ENCODE data around the gene ARHGEF39.

ARHGEF39 gene

DNA sequence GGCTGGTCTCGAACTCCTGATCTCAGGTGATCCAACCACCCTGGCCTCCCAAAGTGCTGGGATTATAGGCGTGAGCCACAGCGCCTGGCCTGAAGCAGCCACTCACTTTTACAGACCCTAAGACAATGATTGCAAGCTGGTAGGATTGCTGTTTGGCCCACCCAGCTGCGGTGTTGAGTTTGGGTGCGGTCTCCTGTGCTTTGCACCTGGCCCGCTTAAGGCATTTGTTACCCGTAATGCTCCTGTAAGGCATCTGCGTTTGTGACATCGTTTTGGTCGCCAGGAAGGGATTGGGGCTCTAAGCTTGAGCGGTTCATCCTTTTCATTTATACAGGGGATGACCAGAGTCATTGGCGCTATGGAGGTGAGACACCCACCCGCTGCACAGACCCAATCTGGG lies 10.2 kb upstream of the ARHGEF39 start:
- DNase-seq (ENCODE audit: low spot score), result no peak

DNA sequence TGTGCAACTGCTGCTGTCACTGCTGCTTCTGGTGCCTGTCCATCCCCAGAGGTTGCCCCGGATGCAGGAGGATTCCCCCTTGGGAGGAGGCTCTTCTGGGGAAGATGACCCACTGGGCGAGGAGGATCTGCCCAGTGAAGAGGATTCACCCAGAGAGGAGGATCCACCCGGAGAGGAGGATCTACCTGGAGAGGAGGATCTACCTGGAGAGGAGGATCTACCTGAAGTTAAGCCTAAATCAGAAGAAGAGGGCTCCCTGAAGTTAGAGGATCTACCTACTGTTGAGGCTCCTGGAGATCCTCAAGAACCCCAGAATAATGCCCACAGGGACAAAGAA lies 9.0 kb upstream of the ARHGEF39 start:
- no peak for DNase-seq (ENCODE audit: low spot score)

GRCh38 chr9:35673132-35674024 lies 8.4 kb upstream of the ARHGEF39 start, which contains the start of gene CA9:
Gene CA9 (plus strand): TSS chr9:35673928. CDS start chr9:35673960, 32 bp downstream.
- DNase-seq (ENCODE audit: low spot score), result no peak

DNA sequence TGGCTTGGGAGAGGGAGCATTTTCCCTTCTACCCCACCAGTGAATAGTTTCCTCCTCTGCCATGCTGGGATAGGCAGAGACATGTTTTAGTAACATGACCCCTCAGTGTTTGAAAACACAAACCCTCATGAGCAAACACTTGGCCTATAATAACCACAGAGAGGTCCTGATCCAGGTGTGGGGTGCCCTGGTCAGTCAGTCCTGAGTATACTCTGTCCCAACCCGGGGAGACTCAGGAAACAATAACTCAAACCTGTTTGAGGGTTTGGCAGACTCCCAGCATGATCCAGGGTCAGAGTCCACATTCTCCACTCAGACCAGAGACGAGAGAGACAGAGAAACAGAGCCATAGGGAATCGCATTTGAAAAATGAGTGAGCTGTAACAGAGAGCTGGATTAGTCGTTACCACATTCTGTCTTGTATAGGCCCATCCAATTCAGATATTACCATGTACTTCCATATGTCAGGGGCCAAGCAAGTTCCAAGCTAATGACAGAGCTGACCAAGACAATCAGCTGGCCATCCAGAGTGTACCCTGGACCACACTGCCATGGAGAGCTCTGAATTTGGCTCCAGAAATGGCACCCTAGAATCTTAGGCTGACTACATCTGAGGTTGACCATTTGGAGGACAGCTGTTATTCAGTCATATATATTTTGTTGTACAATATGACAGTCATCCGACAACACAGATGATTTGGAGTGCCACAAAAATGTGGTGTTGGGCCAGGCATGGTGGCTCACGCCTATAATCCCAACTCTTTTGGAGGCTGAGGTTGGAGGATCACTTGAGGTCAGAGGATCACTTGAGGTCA lies 4.5 kb upstream of the ARHGEF39 start:
- DNase-seq (ENCODE audit: low spot score), result peak; percentile 87

DNA sequence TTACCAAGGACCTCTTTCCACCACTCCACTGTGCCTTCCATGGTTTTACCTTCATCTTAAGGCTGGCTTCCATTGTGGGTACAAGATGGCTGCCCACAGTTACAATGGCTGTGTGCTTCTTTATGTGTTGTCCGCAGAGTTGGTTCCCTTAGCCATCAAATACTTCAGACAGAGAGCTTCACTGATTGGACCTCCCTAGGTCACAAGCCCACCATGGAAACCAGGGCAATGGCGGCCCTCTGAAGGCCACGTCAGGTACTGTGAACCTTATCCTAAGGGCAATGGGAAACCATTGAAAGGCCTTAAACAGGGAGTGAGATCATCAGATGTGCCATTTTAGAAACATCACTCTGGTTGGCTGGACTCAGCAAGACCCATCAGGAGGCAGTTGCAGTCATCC lies 2.9 kb upstream of the ARHGEF39 start:
- DNase-seq (ENCODE audit: low spot score), result no peak

DNA sequence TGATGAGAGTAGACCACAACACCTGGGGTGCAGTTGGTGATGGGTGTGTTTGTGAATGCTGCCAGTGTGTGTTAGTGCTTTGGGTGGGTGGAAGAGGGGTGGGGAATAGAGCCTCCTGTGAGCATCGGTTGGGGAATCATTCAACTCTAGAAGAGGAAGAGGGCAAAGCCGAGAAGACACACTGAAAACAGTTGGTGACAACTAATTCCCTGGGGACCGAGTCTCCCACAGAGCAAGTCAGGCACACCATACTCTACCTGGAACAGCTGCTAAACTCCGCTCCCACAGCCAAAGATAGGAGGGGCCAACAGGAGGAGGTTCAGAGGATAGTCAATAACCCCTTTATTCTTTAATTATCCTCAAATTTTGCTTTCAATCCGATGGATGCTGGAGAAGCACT lies 1.6 kb upstream of the ARHGEF39 start:
- DNase-seq (ENCODE audit: low spot score), result no peak

GRCh38 chr9:35666045-35666444 lies 1.1 kb upstream of the ARHGEF39 start:
- DNase-seq (ENCODE audit: low spot score), result no peak

- DNase-seq (ENCODE audit: low spot score), result no peak
These were observed 450 bp upstream of the ARHGEF39 start for GRCh38 chr9:35665471-35665818.

- DNase-seq (ENCODE audit: low spot score), result no peak
These were observed 2.6 kb downstream of the ARHGEF39 start for GRCh38 chr9:35662437-35662836.

DNA sequence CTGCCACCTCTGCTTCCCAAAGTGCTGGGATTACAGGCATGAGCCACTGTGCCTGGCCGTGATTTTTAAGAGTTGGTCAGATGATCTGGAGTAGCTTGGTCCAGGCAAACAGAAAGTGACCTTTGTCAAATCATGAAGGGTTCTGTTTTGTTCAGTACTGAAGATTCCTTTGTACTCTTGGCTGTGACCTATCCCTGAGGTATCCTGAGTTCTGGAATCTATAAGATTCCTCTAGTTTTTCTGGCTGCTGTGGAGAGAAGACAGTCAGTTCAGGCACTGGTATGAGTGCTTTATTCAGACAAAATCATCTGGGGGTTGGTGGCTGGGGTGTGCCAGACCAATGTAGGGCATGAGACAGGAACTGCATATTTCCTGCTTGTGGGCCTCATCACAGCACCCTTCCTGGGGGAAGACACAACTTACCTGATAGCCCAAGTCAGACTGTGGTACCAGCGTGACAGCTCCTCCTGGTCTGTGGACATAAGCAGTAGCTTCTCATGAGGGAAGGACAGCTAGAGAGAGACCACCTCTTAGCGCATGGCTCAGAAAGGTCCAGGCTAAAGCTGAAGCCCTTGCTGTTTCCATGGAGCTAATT lies 3.1 kb downstream of the ARHGEF39 start:
- no peak for DNase-seq (ENCODE audit: low spot score)

DNA sequence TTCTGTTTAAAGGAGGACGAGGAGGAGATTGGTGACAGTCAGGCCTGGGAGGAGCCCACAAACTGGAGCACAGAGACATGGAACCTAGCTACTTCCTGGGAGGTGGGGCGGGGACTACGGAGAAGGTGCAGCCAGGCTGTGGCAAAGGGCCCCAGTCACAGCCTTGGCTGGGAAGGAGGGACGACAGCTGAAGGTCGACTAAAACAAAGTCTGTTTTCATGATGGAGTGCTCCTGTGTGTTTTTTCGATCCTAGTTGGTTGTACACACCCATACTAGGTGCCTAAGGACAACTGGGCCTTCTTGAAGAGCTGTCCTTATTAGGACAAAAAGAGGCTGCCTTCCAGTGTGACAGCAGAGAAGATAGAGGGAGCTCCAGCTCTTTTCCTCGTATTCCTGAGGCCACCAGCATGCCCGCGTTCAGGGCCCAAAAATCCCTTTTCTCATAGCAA lies 4.0 kb downstream of the ARHGEF39 start:
- DNase-seq (ENCODE audit: low spot score), result no peak

GRCh38 chr9:35659340-35659739 lies 5.7 kb downstream of the ARHGEF39 start:
- peak; percentile 87 for DNase-seq (ENCODE audit: low spot score)

DNA sequence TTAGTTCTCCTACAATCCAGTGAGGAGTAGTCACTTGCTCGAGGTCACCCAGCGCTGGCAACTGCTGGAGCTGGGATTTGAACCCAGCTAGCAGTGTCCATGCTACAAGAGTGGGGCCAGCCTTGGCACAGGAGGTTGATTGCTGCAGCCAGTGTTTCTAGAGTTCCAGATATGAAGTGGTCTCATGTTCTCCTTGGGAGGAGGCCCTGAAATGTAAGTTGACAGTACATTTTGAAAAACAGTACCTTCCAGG lies 6.1 kb downstream of the ARHGEF39 start:
- peak; percentile 79 for DNase-seq (ENCODE audit: low spot score)

- DNase-seq (ENCODE audit: low spot score), result peak; percentile 88
These were observed 6.6 kb downstream of the ARHGEF39 start, which contains the start of gene CCDC107 for GRCh38 chr9:35658137-35658967. Gene CCDC107 (plus strand): TSS chr9:35658292. CDS start chr9:35658380, 88 bp downstream.

- DNase-seq (ENCODE audit: low spot score), result peak; percentile 100
These were observed 7.4 kb downstream of the ARHGEF39 start, which contains the start of gene RMRP for GRCh38 chr9:35657546-35658136. Gene RMRP (minus strand): TSS chr9:35658019.

GRCh38 chr9:35656831-35657545 lies 8.0 kb downstream of the ARHGEF39 start:
- DNase-seq (ENCODE audit: low spot score), result no peak

GRCh38 chr9:35656348-35656747 lies 8.6 kb downstream of the ARHGEF39 start:
- no peak for DNase-seq (ENCODE audit: low spot score)

- DNase-seq (ENCODE audit: low spot score), result no peak
These were observed 11.4 kb downstream of the ARHGEF39 start for GRCh38 chr9:35653611-35654010.

GRCh38 chr9:35652829-35653209 lies 12.2 kb downstream of the ARHGEF39 start:
- DNase-seq (ENCODE audit: low spot score), result no peak

DNA sequence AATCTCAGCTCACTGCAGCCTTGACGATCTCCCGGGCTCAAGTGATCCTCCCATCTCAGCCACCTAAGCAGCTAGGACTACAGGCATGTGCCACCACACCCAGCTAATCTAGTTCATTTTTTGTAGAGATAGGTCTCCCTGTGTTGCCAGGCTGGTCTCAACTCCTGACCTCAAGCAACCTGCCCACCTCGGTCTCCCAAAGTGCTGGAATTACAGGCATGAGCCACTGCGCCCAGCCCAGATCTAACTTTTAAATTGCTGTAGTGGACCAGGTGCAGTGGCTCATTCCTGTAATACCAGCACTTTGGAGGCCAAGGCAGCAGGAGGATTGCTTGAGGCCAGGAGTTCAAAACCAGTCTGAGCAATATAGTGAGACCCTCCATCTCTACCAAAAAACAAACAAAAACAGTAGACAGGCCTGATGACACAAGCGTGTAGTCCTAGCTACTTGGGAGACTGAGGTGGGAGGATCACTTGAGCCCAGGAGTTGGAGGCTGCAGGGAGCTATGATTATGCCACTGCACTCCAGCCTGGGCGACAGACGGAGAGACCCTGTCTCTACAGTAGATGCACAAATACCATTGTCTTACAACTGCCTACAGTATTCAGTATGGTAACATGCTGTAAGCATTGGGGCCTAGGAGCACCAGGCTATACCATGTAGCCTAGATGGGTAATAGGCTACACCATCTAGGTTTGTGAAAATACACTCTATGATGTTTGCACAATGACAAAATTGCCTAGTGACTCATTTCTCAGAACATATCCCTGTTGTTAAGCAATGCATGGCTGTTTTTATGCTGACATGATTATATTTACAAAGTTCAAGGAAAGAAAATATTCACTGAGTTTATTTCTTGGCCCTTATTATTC lies 12.8 kb downstream of the ARHGEF39 start:
- DNase-seq (ENCODE audit: low spot score), result peak; percentile 43
